Measurements from ENCODE around the gene CEACAM7. TPM values are rescaled to one million over a fixed set of nuclear protein-coding genes. Genes with fewer than 3 reads are reported as not detected.

The CEACAM7 gene
- total RNA-seq, 1 donor from 2014 or later = 3.4 TPM

DNA sequence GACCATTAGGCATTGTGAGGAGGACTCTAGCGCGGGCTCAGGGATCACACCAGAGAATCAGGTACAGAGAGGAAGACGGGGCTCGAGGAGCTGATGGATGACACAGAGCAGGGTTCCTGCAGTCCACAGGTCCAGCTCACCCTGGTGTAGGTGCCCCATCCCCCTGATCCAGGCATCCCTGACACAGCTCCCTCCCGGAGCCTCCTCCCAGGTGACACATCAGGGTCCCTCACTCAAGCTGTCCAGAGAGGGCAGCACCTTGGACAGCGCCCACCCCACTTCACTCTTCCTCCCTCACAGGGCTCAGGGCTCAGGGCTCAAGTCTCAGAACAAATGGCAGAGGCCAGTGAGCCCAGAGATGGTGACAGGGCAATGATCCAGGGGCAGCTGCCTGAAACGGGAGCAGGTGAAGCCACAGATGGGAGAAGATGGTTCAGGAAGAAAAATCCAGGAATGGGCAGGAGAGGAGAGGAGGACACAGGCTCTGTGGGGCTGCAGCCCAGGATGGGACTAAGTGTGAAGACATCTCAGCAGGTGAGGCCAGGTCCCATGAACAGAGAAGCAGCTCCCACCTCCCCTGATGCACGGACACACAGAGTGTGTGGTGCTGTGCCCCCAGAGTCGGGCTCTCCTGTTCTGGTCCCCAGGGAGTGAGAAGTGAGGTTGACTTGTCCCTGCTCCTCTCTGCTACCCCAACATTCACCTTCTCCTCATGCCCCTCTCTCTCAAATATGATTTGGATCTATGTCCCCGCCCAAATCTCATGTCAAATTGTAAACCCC, 17.5 kb upstream of the CEACAM7 start:
- Histone ChIP-seq H3K4me3 (no peak overlapping the region), H3K9me3 (no peaks in the 10 kb centered on the region), H3K4me1 (no peaks in the 10 kb centered on the region), H3K36me3 (no peaks in the 10 kb centered on the region), H3K27ac (no peak overlapping the region), H3K27me3 (no peaks in the 10 kb centered on the region)
- intact Hi-C loops (cut with DNase I) = no loop called here
- TF ChIP-seq POLR2AphosphoS5 (IDR thresholded peaks at IDR 0.05; ENCODE audit: insufficient read depth in 1 of 2, low read depth in 1 of 2) (no peak), CTCF (IDR thresholded peaks at IDR 0.05) (no peak), POLR2A (IDR thresholded peaks at IDR 0.05) (no peak)
- DNase-seq (ENCODE audit: extremely low spot score in 2 of 2) = peak in 1 of 2 donors; percentile 79

DNA sequence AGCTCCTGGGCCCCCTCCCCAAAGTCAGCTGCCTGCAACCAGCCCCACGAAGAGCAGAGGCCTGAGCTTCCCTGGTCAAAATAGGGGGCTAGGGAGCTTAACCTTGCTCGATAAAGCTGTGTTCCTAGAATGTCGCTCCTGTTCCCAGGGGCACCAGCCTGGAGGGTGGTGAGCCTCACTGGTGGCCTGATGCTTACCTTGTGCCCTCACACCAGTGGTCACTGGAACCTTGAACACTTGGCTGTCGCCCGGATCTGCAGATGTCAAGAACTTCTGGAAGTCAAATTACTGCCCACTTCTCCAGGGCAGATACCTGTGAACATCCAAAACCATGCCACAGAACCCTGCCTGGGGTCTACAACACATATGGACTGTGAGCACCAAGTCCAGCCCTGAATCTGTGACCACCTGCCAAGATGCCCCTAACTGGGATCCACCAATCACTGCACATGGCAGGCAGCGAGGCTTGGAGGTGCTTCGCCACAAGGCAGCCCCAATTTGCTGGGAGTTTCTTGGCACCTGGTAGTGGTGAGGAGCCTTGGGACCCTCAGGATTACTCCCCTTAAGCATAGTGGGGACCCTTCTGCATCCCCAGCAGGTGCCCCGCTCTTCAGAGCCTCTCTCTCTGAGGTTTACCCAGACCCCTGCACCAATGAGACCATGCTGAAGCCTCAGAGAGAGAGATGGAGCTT, 15.7 kb upstream of the CEACAM7 start:
- TF ChIP-seq CTCF (IDR thresholded peaks at IDR 0.05) (no peak), POLR2AphosphoS5 (IDR thresholded peaks at IDR 0.05; ENCODE audit: insufficient read depth in 1 of 2, low read depth in 1 of 2) (no peak), POLR2A (IDR thresholded peaks at IDR 0.05) (no peak)
- H3K27ac ChIP-seq = no peak overlapping the region
- no peak overlapping the region for H3K4me3 ChIP-seq
- no peaks in the 10 kb centered on the region for H3K27me3 ChIP-seq
- no peaks in the 10 kb centered on the region for H3K4me1 ChIP-seq
- DNase-seq (ENCODE audit: extremely low spot score in 2 of 2) = peak in 1 of 2 donors; percentile 72
- H3K9me3 ChIP-seq = no peaks in the 10 kb centered on the region
- intact Hi-C loops (cut with DNase I) = no loop called here
- no peaks in the 10 kb centered on the region for H3K36me3 ChIP-seq

DNA sequence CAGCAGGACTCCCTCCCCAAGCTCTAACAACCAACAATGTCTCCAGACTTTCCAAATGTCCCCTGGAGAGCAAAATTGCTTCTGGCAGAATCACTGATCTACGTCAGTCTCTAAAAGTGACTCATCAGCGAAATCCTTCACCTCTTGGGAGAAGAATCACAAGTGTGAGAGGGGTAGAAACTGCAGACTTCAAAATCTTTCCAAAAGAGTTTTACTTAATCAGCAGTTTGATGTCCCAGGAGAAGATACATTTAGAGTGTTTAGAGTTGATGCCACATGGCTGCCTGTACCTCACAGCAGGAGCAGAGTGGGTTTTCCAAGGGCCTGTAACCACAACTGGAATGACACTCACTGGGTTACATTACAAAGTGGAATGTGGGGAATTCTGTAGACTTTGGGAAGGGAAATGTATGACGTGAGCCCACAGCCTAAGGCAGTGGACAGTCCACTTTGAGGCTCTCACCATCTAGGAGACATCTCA, 14.1 kb upstream of the CEACAM7 start:
- Histone ChIP-seq H3K27ac (no peak overlapping the region), H3K4me3 (no peak overlapping the region), H3K9me3 (no peaks in the 10 kb centered on the region), H3K36me3 (no peaks in the 10 kb centered on the region), H3K27me3 (no peaks in the 10 kb centered on the region), H3K4me1 (no peaks in the 10 kb centered on the region)
- TF ChIP-seq POLR2AphosphoS5 (IDR thresholded peaks at IDR 0.05; ENCODE audit: insufficient read depth in 1 of 2, low read depth in 1 of 2) = no peak
- intact Hi-C loops (cut with DNase I) = no loop called here
- DNase-seq (ENCODE audit: extremely low spot score in 2 of 2) = peak in 1 of 2 donors; percentile 19

DNA sequence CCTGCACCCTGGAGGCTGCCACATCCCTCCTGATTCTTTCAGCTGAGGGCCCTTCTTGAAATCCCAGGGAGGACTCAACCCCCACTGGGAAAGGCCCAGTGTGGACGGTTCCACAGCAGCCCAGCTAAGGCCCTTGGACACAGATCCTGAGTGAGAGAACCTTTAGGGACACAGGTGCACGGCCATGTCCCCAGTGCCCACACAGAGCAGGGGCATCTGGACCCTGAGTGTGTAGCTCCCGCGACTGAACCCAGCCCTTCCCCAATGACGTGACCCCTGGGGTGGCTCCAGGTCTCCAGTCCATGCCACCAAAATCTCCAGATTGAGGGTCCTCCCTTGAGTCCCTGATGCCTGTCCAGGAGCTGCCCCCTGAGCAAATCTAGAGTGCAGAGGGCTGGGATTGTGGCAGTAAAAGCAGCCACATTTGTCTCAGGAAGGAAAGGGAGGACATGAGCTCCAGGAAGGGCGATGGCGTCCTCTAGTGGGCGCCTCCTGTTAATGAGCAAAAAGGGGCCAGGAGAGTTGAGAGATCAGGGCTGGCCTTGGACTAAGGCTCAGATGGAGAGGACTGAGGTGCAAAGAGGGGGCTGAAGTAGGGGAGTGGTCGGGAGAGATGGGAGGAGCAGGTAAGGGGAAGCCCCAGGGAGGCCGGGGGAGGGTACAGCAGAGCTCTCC, 13.5 kb upstream of the CEACAM7 start:
- DNase-seq (ENCODE audit: extremely low spot score in 2 of 2) = peak; percentile 44 to 89
- H3K4me3 ChIP-seq = no peak overlapping the region
- no peak overlapping the region for H3K27ac ChIP-seq
- TF ChIP-seq POLR2A (IDR thresholded peaks at IDR 0.05) = no peak
- TF ChIP-seq POLR2AphosphoS5 (IDR thresholded peaks at IDR 0.05; ENCODE audit: insufficient read depth in 1 of 2, low read depth in 1 of 2) = no peak
- TF ChIP-seq CTCF (IDR thresholded peaks at IDR 0.05) = no peak
- H3K9me3 ChIP-seq = no peaks in the 10 kb centered on the region
- H3K4me1 ChIP-seq = no peaks in the 10 kb centered on the region
- intact Hi-C loops (cut with DNase I) = no loop called here
- no peaks in the 10 kb centered on the region for H3K36me3 ChIP-seq
- no peaks in the 10 kb centered on the region for H3K27me3 ChIP-seq

DNA sequence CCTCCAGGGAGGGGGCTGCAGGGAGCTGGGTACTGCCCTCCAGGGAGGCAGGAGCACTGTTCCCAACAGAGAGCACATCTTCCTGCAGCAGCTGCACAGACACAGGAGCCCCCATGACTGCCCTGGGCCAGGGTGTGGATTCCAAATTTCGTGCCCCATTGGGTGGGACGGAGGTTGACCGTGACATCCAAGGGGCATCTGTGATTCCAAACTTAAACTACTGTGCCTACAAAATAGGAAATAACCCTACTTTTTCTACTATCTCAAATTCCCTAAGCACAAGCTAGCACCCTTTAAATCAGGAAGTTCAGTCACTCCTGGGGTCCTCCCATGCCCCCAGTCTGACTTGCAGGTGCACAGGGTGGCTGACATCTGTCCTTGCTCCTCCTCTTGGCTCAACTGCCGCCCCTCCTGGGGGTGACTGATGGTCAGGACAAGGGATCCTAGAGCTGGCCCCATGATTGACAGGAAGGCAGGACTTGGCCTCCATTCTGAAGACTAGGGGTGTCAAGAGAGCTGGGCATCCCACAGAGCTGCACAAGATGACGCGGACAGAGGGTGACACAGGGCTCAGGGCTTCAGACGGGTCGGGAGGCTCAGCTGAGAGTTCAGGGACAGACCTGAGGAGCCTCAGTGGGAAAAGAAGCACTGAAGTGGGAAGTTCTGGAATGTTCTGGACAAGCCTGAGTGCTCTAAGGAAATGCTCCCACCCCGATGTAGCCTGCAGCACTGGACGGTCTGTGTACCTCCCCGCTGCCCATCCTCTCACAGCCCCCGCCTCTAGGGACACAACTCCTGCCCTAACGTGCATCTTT, 12.5 kb upstream of the CEACAM7 start:
- no peak overlapping the region for H3K27ac ChIP-seq
- H3K27me3 ChIP-seq = no peaks in the 10 kb centered on the region
- H3K4me1 ChIP-seq = no peaks in the 10 kb centered on the region
- TF ChIP-seq POLR2AphosphoS5 (IDR thresholded peaks at IDR 0.05; ENCODE audit: insufficient read depth in 1 of 2, low read depth in 1 of 2) (no peak), POLR2A (IDR thresholded peaks at IDR 0.05) (no peak), CTCF (IDR thresholded peaks at IDR 0.05) (no peak)
- no peak overlapping the region for H3K4me3 ChIP-seq
- H3K36me3 ChIP-seq = no peaks in the 10 kb centered on the region
- peak in 1 of 2 donors; percentile 61 for DNase-seq (ENCODE audit: extremely low spot score in 2 of 2)
- intact Hi-C loops (cut with DNase I) = no loop called here
- no peaks in the 10 kb centered on the region for H3K9me3 ChIP-seq

Measured in vagina (tissue), 2 donors.